SK-N-SH (cell line): ENCODE data around the gene CPLANE2.

Source experiments
- RAD21 ChIP-seq: IDR thresholded peaks from 2 replicates; pipeline ENCODE4 v1.6.1; 2012; ENCODE audit warnings: mild to moderate bottlenecking, low read length
- RXRA ChIP-seq: IDR thresholded peaks from 2 replicates; pipeline ENCODE4 v1.4.0; 2012; ENCODE audit warnings: low read depth, mild to moderate bottlenecking, borderline replicate concordance
- TCF12 ChIP-seq: IDR thresholded peaks from 2 replicates; pipeline ENCODE4 v1.4.0; 2012
- TF ChIP-seq, protein P1 (sequence below): fragments of 200-600 bp; sonication (generic); IDR thresholded peaks from 2 replicates; pipeline ENCODE4 v1.6.1; 2017; ENCODE audit warnings: antibody characterized with exemption, mild to moderate bottlenecking, moderate library complexity

DNA sequence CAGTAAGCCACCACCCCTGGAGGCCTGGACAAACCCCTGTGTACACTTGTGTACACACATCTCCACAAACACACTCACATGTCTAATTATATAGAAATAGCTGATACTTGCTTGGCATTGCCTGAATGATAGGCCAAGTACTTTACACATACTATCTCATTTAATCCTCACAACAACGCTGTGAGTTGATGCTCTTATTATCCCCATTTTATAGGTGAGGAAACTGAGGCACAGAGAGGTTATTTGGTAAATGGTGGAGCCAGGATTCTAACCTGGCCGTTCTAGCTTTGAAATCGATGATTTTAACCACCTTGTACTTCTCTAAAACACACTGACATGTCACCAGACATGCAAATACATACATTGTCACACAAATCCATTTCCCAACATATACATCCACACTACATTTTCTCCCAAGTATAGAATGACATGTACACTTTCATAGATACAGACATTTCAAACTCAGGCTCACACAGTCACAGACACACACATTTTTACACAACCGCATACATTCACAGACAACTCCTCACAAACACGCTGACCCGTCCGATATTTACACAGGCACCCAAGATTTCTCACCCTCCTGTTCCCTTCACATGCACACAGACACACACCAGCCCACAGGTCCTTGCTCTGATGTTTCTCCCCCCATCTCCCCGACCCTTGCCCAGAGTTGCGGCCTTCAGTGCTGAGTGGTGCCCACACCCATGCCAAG lies 27.7 kb downstream of the CPLANE2 start:
- TF ChIP-seq RXRA (no peak), TCF12 (no peak), RAD21 (no peak)
- TF ChIP-seq, protein P1, sequence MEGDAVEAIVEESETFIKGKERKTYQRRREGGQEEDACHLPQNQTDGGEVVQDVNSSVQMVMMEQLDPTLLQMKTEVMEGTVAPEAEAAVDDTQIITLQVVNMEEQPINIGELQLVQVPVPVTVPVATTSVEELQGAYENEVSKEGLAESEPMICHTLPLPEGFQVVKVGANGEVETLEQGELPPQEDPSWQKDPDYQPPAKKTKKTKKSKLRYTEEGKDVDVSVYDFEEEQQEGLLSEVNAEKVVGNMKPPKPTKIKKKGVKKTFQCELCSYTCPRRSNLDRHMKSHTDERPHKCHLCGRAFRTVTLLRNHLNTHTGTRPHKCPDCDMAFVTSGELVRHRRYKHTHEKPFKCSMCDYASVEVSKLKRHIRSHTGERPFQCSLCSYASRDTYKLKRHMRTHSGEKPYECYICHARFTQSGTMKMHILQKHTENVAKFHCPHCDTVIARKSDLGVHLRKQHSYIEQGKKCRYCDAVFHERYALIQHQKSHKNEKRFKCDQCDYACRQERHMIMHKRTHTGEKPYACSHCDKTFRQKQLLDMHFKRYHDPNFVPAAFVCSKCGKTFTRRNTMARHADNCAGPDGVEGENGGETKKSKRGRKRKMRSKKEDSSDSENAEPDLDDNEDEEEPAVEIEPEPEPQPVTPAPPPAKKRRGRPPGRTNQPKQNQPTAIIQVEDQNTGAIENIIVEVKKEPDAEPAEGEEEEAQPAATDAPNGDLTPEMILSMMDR, result no peak
